Anterior cingulate cortex (tissue), 58 donors: ENCODE data around the gene DPYSL3.

ENCODE experiments used
- DNase-seq, 58 donors: peaks; one replicate each; lab custom pipeline; 2025; lab: John Stamatoyannopoulos, UW

DPYSL3 gene

DNA sequence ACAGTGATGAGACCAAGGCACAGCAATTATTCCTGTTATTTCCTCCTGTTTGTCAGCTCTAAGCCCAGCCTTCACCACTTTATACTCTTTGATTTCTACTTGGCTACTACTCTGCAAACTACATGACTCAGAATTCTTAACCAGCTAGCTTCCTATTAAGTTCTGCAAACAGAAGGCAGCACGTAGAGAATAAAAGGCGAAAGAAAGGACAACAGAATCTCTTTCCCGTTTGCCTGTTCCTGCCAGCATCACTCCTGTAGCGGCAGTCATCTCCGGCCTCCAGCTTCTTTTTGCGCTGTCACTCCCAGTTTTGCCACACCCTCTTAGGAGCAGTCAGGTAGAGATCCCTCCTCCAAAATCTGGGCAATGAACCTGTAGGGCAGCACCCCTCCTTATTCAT lies 29.9 kb downstream of the DPYSL3 start:
- DNase-seq, result no peak

DNA sequence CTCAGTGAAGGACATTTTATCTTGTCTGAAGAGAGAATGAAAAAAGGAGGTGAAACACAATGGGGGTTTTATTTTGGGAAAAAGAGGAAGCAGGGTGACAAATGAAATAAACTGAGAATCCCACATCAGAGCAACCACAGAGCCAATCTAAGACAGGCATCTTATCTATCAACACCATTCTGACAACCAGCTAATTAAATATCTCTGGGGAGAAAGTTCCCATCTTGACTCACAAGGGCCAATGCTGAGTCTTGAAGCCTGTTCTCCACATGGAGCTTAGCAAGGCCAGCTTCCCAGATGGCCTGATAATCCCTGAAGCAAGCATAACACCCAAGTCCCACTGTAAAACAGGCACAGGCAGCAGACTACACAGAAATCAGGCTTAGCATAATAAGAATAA lies 30.4 kb downstream of the DPYSL3 start:
- DNase-seq, result no peak

- no peak for DNase-seq
These were observed 35.7 kb downstream of the DPYSL3 start for GRCh38 chr5:147474140-147474539.

GRCh38 chr5:147472664-147473475 lies 37.0 kb downstream of the DPYSL3 start:
- no peak for DNase-seq

- no peak for DNase-seq
These were observed 41.8 kb downstream of the DPYSL3 start for GRCh38 chr5:147467973-147468508.

GRCh38 chr5:147466360-147466980 lies 43.4 kb downstream of the DPYSL3 start:
- peak in 2 of 58 donors; percentile 8 to 17 for DNase-seq

- no peak for DNase-seq
These were observed 44.1 kb downstream of the DPYSL3 start for GRCh38 chr5:147465747-147466146.

GRCh38 chr5:147464211-147464610 lies 45.7 kb downstream of the DPYSL3 start:
- DNase-seq, result no peak

DNA sequence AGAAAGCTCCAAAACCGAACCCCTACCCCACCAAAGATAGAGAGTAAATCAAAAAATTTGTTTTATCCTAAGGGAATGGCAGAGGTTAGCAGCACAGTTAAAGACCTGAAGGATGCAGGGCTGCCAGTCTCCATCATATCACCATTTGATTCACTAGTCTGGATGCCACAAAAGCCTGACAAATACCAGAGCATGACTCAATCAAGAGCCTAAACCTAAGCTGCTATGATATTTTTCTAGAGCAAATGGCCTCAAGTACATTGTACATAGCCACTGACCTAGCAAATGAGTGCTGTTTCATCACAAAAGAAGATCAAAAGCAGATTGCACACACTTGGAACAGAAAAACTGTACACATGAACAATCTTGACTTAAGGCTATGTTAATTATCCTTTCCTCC lies 48.0 kb downstream of the DPYSL3 start:
- no peak for DNase-seq

- DNase-seq, result no peak
These were observed 49.5 kb downstream of the DPYSL3 start for GRCh38 chr5:147460380-147460779.

- DNase-seq, result no peak
These were observed 51.3 kb downstream of the DPYSL3 start for GRCh38 chr5:147458581-147458980.

DNA sequence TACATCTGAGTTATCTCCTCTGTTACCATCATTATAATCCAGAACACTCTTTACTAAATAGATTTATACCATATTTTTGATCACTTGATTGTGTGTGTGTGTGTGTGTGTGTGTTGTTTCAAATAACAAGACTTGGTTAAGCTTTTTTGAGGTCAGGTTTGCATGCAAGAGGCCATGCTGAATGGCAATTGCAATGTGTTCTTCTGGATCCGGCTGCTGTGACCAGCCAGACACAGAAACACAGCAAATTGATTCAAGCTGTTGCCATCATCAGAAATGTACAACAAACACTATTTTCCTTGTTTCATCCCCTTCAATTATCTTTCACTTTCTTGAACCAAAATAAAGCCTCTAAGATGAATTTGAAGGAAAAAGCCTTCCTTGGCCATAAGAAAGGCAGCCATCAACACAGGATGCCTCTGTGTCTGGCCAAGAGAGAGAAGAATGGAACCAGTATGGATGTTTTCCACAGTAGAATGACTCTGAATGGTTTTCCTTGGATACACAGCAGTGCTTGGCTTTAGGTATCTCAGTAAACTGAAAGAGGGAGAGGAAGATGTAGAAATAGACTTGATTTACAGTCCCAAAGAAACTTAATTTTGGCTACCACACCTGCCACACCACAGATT lies 53.9 kb downstream of the DPYSL3 start:
- DNase-seq, result peak in 3 of 58 donors; percentile 18 to 49 (median 27)

- DNase-seq, result peak in 1 of 58 donors; percentile 10
These were observed 54.7 kb downstream of the DPYSL3 start for GRCh38 chr5:147454996-147455677.

DNA sequence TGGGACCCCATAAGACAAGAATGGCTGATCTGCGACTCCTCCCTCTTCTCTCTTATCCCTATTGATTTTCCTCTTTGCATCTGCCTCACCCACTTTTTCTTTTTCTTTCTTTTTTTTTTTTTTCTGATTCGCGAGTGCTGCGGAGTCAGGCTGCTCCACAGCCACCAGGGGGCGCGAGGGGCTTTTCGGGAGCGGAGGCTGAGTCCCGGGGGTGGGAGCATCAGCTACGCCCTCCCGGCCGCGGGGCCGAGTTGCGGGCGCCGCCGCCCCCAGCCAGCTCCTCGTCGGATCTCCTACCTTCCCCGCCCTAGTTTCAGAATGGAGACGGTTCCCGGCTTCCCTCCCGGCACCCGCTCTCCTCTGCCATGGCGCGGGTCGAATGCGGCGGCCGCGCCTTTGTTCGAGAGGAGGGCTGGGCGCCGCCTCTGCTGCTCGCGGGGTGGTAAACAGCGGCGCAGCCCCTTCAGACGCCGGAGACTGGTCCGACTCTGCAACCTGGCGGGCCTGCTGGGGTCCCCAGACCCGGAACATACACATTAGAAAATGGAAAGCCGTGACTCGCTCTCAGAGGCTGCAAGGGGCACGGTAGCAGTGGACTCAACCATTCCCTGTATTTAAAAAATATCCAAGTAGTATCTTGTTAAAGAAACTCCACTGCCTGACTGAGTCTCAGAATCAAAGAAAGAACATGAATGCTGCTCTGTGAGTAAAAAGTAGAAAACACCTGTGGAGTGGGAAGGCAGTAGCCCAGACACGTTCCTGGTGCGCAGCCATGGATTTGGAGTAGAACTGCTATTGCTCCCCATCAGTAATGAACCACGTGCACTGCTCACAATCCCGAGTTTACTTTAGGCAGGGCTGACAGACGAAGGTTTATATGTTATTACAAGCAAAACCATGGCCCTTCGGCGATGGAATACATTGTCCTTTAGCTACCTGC lies 55.7 kb downstream of the DPYSL3 start:
- DNase-seq, result peak in 55 of 58 donors; percentile 9 to 85 (median 70)

GRCh38 chr5:147452165-147452811 lies 57.6 kb downstream of the DPYSL3 start:
- DNase-seq, result peak in 9 of 58 donors; percentile 6 to 64 (median 18)

DNA sequence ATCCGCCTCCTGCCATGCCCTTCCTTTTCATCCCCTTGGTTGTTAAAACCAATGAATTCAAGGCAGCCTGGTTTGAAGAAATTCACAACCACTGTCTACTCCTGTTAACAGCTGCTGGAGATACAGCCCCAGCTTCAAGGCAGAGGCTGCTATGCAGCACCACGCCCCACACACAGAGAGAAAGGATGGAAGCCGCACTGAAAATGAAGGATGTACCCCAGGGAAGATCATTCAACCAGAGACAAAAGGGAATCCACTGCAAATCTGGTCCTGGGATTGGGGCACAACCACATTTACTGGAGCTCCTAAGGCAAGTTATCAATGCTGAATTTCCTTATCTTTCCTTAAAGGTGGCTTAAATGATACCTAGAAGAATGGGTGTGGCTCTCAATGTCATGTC lies 58.7 kb downstream of the DPYSL3 start:
- DNase-seq, result no peak

- DNase-seq, result no peak
These were observed 59.3 kb downstream of the DPYSL3 start for GRCh38 chr5:147450606-147451005.

GRCh38 chr5:147448766-147449165 lies 61.1 kb downstream of the DPYSL3 start:
- no peak for DNase-seq

DNA sequence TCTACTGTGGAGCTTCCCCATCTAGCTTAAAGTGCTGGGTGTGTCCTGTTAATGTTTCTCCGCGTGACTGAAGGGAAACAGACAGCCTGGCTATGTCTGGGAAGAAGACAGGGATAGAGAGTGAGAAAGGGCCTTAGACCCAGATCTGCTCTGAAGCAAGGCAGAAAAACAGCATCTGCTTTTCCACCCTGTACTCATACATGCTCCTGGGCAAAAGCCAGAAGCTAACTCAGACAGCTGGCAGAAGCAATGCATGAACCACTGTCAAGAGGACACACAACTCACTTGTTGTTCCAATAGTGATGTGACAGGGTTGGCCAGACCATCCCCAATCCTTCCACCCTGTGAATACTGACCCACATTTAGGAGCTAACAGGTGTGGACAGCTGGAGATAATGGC lies 63.3 kb downstream of the DPYSL3 start:
- DNase-seq, result peak in 1 of 58 donors; percentile 5
